Colonic mucosa (tissue), 4 donors: Measurements from ENCODE around the gene TMEM178B. TPM values are rescaled to one million over a fixed set of nuclear protein-coding genes. Genes with fewer than 3 reads are reported as not detected.

ENCODE experiments used
- DNase-seq: peaks from one replicate; pipeline ENCODE4 v3.0.0-alpha.2; 2020
- H3K27ac ChIP-seq: fragments of 200-600 bp; one replicate; pipeline ENCODE4 v1.8.0; 2021
- H3K27me3 ChIP-seq: fragments of 200-600 bp; one replicate; pipeline ENCODE4 v1.8.0; 2021
- H3K36me3 ChIP-seq: fragments of 200-600 bp; one replicate; pipeline ENCODE4 v1.8.0; 2021
- H3K4me1 ChIP-seq: fragments of 200-600 bp; one replicate; pipeline ENCODE4 v1.8.0; 2021; ENCODE audit warnings: mild to moderate bottlenecking
- H3K4me3 ChIP-seq: fragments of 200-600 bp; one replicate; pipeline ENCODE4 v1.8.0; 2021
- H3K9ac ChIP-seq, 2 donors: one replicate each; pipeline ENCODE4 v1.7.0; 2013; ENCODE audit warnings: control low read depth in 2 of 2, low read depth in 2 of 2, low read length in 2 of 2
- H3K9me3 ChIP-seq: fragments of 200-600 bp; one replicate; pipeline ENCODE4 v1.8.0; 2021
- intact Hi-C: fragments of 100-400 bp; cut with DNase I; formaldehyde crosslinking; loops from one replicate; pipeline ENCODE4 v1.14.1; 2022
- total RNA-seq, 2 donors: library from RNA; stranded (reverse); fragmentation: NEBNext Ultra II Directional in 1 of 2; extraction: Animal tissue kit (Norgen Biotek cat#: 25700) in 1 of 2; gene quantifications; one replicate each; pipeline ENCODE4 v1.2.1, GENCODE V29; 2021
- TF ChIP-seq, protein P1 (sequence below): fragments of 200-600 bp; IDR thresholded peaks from one replicate; pipeline ENCODE4 v1.8.0; 2022; ENCODE audit warnings: antibody characterized with exemption, mild to moderate bottlenecking
- donor health status: healthy.
- donor health status: DM: no; HTN: no; CAD: no.
- donor health status: DM: no; HTN: no; CAD: no.

TMEM178B gene
- total RNA-seq, 2 donors from 2014 or later: 0.17 to 1.1 TPM

DNA sequence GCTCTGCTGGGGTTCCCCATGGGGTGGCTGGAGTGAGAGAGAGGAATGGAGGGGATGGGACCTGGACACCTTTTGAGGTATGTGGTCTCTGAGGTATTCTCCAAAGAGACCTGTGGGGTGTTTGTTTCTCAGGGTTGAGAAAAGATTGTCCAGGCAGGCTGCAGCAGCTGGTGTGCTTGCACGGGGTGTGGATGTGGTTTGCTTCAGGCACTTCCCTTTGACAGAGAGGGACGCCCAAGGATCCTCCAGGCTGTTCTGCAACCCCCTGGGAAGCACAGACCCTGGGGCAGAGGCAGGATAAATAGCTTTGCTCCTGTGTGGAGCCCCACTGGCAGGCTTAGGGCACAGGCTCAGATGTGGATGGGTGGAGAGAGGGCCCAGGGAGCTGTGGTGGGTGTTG, 362.3 kb downstream of the TMEM178B start:
- no peak for DNase-seq
- Histone ChIP-seq H3K36me3 (no peaks in the 10 kb centered on the region), H3K27me3 (no peaks in the 10 kb centered on the region), H3K27ac (no peak overlapping the region), H3K4me1 (no peaks in the 10 kb centered on the region), H3K9me3 (no peaks in the 10 kb centered on the region), H3K4me3 (no peak overlapping the region), H3K9ac (no peak overlapping the region)
- TF ChIP-seq, protein P1, sequence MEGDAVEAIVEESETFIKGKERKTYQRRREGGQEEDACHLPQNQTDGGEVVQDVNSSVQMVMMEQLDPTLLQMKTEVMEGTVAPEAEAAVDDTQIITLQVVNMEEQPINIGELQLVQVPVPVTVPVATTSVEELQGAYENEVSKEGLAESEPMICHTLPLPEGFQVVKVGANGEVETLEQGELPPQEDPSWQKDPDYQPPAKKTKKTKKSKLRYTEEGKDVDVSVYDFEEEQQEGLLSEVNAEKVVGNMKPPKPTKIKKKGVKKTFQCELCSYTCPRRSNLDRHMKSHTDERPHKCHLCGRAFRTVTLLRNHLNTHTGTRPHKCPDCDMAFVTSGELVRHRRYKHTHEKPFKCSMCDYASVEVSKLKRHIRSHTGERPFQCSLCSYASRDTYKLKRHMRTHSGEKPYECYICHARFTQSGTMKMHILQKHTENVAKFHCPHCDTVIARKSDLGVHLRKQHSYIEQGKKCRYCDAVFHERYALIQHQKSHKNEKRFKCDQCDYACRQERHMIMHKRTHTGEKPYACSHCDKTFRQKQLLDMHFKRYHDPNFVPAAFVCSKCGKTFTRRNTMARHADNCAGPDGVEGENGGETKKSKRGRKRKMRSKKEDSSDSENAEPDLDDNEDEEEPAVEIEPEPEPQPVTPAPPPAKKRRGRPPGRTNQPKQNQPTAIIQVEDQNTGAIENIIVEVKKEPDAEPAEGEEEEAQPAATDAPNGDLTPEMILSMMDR: no peak
- intact Hi-C loops: no loop called here

DNA sequence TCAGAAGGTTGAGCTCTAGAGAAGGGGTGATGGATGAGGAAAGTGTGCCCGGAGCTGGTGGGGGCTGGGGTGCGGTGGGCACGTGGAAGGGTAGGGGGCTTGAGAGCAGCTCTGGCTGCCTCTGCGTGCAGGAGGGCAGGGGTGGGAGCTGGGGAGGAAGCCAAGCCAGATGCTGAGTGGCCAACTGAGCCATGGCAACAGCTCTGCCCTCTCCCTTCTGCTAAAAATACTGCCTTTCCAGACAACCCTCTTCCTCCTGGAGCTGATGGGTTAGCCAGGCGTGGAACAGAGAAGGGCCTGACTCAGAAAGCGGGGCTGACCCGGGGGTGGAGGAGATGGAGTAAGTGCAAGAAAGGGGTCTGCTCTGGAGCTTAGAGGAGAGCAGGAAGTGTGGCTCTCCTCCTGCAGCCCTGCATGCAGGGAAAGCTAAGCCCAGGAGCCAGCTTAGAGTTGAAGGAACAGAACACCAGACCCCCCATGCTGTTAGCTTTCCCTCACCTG, 362.8 kb downstream of the TMEM178B start:
- Histone ChIP-seq H3K4me3 (no peak overlapping the region), H3K9me3 (no peaks in the 10 kb centered on the region), H3K4me1 (no peaks in the 10 kb centered on the region), H3K27ac (no peak overlapping the region), H3K36me3 (no peaks in the 10 kb centered on the region), H3K27me3 (no peaks in the 10 kb centered on the region), H3K9ac (no peak overlapping the region)
- no peak for DNase-seq
- TF ChIP-seq, protein P1: no peak
- intact Hi-C loops: no loop called here

DNA sequence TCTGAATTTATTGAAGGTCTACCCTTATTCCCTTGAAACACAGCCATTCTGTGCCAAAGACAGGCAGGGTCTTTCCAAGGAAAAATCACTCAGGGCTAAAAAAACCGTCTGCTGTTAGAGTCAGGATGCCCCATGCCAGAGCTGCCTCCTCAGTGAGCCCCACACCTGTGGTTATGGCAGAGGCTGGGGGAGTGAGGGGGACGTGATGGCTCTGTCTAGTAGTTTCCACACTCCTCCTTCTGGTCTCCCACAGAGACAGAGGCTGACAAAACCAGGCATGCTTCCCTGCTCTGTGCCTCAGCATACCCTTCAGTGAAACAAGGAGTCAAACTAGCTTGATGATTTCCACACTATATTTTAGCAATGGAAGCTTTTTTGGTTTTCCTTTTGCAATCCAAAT, 365.3 kb downstream of the TMEM178B start:
- Histone ChIP-seq H3K27ac (no peak overlapping the region), H3K9me3 (no peaks in the 10 kb centered on the region), H3K36me3 (no peaks in the 10 kb centered on the region), H3K4me1 (no peaks in the 10 kb centered on the region), H3K4me3 (no peak overlapping the region), H3K9ac (no peak overlapping the region), H3K27me3 (no peaks in the 10 kb centered on the region)
- TF ChIP-seq, protein P1: no peak
- intact Hi-C loops: no loop called here
- no peak for DNase-seq

DNA sequence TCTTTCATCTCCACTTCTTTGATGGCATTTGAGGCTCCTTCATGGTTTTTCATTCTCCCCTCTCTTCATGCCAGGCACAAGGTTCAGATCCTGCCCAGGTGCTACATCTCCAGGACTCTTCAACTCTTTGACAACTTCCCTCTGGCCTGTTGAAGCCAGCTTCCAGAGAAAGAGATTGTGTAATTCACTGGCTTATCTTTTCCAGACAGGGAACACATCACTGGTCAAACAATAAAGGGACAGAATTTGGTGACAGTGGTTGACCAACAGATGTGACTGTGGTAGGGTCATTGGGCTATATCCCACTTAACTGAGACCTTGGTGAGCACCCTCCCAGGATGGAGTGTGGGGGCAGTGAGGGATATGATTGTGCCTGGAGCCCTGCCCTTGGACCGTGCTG, 365.9 kb downstream of the TMEM178B start:
- Histone ChIP-seq H3K4me3 (no peak overlapping the region), H3K4me1 (no peaks in the 10 kb centered on the region), H3K36me3 (no peaks in the 10 kb centered on the region), H3K27ac (no peak overlapping the region), H3K9me3 (no peaks in the 10 kb centered on the region), H3K27me3 (no peaks in the 10 kb centered on the region), H3K9ac (no peak overlapping the region)
- intact Hi-C loops: no loop called here
- TF ChIP-seq, protein P1: no peak
- no peak for DNase-seq

DNA sequence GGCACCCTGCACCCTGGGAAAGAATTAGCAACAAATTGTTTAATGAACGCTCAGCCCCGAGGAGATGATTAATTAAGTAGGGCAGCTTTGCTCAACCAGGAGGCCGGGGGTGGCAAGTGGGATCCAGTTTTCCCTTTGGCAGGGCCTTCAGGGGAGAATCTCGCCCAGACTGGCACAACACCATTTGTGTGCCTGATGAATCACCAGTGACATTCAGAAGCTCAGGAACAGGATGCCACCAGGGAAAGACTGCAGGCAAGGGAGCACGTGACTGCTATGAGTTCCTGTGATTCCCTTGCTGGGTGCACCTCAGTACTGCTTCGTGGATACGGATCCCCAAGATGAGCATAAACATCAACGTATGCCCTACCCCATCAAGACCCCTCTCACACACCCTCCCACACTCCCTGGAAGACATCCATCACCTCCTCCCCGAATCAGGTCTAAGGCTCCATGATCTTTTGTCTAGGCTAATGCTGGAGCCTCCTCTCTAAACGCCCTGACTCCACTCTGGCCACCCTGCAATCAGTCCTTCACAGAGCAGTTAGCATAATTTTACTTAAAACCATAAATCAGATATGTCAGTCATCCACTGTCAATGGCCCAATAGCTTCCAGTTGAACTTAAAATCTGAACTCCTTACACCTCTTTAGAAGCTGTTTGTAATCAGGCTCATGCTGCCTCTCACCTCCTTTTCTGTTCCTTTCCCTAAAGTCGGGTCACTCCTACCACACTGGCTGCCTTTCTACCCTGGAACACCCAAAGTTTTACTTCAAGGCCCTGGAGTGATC, 368.2 kb downstream of the TMEM178B start:
- Histone ChIP-seq H3K4me1 (no peaks in the 10 kb centered on the region), H3K9me3 (no peaks in the 10 kb centered on the region), H3K36me3 (no peaks in the 10 kb centered on the region), H3K27ac (no peak overlapping the region), H3K4me3 (no peak overlapping the region), H3K9ac (no peak overlapping the region), H3K27me3 (no peaks in the 10 kb centered on the region)
- DNase-seq: no peak
- TF ChIP-seq, protein P1: no peak
- intact Hi-C loops: no loop called here
